WTC11 (cell line): ENCODE data around the gene MBD2.

Experiments used
- FOXJ3 ChIP-seq: sonication (generic); formaldehyde crosslinking; IDR thresholded peaks from 2 replicates; pipeline ENCODE4 v1.9.0; 2021; ENCODE audit warnings: missing genetic modification reagents, mild to moderate bottlenecking, borderline replicate concordance
- NR2C2 ChIP-seq: sonication (generic); formaldehyde crosslinking; IDR thresholded peaks from 2 replicates; pipeline ENCODE4 v1.8.0; 2022; ENCODE audit warnings: mild to moderate bottlenecking, missing genetic modification reagents
- ZNF121 ChIP-seq: sonication (generic); formaldehyde crosslinking; IDR thresholded peaks from 2 replicates; pipeline ENCODE4 v1.8.0; 2023; ENCODE audit warnings: missing genetic modification reagents
- TF ChIP-seq, protein P1 (sequence below): fragments of 250-450 bp; sonication (Bioruptor Pico); conservative IDR thresholded peaks from 2 replicates; pipeline ENCODE4 v1.9.0; 2021; ENCODE audit warnings: mild to moderate bottlenecking
- TF ChIP-seq, protein P2 (sequence below): fragments of 200-600 bp; IDR thresholded peaks from 2 replicates; pipeline ENCODE4 v1.8.0; 2022; ENCODE audit warnings: antibody characterized with exemption
- TF ChIP-seq, protein P3 (sequence below): sonication (generic); formaldehyde crosslinking; IDR thresholded peaks from 2 replicates; pipeline ENCODE4 v1.8.1; 2023; ENCODE audit warnings: mild to moderate bottlenecking, missing genetic modification reagents, moderate library complexity

DNA sequence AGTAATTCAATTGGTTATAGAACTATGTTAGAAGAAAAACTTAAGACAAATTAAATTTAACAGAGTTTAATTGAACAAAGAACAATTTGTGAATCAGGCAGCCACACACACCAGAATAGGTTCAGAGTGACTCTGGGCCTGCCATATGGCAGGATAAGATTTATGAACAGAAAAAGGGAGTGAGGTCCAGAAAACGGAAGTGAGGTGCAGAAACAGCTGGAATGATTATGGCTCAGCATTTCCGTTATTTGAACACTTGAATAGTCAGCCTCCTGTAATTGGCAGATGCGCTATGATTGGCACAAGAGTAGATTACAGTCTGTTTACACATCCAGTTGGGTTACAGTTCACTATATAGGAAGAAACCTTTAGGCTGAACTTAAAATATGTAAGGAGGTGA, 99.0 kb downstream of the MBD2 start:
- TF ChIP-seq, protein P1, sequence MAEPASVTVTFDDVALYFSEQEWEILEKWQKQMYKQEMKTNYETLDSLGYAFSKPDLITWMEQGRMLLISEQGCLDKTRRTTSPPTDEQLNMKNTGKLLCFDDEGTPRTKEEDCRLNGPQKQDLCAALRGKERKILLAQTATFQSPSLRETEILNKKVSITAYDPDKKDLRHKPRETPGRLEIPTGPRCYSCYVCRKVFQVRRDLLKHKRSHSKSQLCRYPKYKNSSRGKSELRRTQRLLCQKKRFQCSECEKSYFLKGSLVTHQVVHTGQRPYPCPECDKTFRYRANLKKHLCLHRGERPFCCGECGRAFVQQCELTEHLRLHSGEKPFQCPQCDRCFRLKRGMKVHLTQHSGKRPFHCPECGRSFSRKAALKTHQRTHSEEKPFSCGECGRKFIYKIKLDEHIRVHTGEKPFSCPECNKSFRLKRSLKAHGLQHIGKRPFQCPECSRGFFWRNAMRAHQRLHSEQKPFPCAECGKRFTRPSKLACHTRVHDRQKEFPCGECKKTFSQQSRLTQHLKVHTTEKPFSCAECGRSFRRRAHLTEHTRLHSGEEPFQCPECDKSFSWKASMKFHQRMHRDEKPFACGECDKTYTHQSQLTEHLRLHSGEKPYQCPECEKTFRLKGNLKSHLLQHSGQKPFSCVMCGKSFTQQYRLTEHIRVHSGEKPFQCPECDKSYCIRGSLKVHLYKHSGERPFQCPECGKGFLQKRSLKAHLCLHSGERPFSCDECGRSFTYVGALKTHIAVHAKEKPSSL = no peak
- TF ChIP-seq, protein P2, sequence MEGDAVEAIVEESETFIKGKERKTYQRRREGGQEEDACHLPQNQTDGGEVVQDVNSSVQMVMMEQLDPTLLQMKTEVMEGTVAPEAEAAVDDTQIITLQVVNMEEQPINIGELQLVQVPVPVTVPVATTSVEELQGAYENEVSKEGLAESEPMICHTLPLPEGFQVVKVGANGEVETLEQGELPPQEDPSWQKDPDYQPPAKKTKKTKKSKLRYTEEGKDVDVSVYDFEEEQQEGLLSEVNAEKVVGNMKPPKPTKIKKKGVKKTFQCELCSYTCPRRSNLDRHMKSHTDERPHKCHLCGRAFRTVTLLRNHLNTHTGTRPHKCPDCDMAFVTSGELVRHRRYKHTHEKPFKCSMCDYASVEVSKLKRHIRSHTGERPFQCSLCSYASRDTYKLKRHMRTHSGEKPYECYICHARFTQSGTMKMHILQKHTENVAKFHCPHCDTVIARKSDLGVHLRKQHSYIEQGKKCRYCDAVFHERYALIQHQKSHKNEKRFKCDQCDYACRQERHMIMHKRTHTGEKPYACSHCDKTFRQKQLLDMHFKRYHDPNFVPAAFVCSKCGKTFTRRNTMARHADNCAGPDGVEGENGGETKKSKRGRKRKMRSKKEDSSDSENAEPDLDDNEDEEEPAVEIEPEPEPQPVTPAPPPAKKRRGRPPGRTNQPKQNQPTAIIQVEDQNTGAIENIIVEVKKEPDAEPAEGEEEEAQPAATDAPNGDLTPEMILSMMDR = no peak
- TF ChIP-seq ZNF121 (CRISPR knock-in tag) (no peak), NR2C2 (no peak), FOXJ3 (CRISPR knock-in tag) (no peak)
- TF ChIP-seq, protein P3, sequence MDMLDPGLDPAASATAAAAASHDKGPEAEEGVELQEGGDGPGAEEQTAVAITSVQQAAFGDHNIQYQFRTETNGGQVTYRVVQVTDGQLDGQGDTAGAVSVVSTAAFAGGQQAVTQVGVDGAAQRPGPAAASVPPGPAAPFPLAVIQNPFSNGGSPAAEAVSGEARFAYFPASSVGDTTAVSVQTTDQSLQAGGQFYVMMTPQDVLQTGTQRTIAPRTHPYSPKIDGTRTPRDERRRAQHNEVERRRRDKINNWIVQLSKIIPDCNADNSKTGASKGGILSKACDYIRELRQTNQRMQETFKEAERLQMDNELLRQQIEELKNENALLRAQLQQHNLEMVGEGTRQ (CRISPR knock-in tag) = no peak
